ENCODE results near the gene APCDD1. TPM values are rescaled to one million over a fixed set of nuclear protein-coding genes. Genes with fewer than 3 reads are reported as not detected.

The APCDD1 gene
- total RNA-seq, result 31.2 TPM

- DNase-seq, result peak; percentile 89
Observed at GRCh38 chr18:10453806-10454680, at the start of gene APCDD1. TSS of gene APCDD1 (plus strand) at chr18:10454635. CDS start at chr18:10454982, 347 bp downstream.

DNA sequence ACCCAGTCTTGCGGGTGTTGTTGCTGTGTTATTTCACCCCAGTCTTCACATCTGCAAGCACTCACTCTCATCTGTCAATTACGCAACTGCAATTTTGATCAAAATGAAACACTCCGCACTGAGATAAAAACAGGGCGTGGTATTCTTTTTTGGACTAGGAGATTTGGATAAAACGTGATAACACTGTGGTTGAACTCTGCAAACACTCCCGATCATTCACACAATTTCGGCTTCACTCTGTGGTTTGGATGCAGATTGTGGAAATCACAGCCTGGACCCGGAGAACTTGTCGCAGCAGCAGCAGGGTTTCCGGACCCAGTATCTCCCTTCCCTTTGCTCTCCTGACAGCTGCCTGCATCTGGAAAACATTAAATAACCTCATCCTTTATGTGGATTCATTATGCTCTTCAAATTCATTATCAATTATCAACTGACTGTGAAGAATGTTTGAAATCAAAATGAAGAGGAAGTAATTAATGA lies 49.4 kb upstream of the APCDD1 start:
- DNase-seq, result no peak

- DNase-seq, result peak; percentile 54
Observed at GRCh38 chr18:10405816-10406663, 48.4 kb upstream of the APCDD1 start.

GRCh38 chr18:10408131-10408530 lies 46.3 kb upstream of the APCDD1 start:
- DNase-seq, result no peak

DNA sequence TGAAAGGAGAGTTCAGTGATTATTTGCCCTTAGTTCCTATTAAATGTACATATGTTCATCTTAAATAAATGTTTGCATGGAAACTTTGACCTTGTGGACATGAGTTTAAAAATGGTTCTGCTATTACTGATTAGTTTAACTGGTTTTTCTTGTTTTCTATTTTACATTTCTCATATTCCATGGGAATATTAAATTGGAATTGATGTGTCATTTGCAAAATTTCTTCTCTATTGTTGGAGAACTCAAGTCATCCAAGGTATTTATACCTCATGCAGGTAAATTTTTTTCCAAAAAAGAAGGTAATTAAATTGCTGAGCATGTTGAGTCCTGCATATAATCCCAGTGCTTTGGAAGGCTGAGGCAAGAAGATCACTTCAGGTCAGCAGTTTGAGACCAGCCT lies 45.4 kb upstream of the APCDD1 start:
- DNase-seq, result no peak

GRCh38 chr18:10410472-10411308 lies 43.7 kb upstream of the APCDD1 start:
- no peak for DNase-seq

GRCh38 chr18:10412933-10413332 lies 41.5 kb upstream of the APCDD1 start:
- DNase-seq, result no peak

DNA sequence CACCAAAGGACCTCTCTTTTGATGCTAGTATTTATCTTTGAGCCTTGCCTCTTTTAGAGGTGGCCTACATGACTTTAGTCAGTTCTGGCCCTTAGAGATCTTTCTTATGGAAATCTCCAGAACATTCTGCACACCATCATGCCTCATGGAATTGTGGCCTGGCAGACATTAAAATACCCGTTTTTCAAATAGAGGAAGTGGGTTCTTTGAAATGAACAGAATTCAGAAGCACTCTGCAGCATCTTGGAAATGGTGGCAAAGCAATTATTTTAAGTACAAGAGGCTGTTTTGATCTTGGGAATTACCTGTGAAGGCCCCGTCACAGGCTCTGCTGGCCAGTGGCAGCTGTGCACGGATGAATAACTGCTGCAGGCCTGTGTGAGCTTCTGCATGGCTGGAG lies 40.7 kb upstream of the APCDD1 start:
- DNase-seq, result no peak

DNA sequence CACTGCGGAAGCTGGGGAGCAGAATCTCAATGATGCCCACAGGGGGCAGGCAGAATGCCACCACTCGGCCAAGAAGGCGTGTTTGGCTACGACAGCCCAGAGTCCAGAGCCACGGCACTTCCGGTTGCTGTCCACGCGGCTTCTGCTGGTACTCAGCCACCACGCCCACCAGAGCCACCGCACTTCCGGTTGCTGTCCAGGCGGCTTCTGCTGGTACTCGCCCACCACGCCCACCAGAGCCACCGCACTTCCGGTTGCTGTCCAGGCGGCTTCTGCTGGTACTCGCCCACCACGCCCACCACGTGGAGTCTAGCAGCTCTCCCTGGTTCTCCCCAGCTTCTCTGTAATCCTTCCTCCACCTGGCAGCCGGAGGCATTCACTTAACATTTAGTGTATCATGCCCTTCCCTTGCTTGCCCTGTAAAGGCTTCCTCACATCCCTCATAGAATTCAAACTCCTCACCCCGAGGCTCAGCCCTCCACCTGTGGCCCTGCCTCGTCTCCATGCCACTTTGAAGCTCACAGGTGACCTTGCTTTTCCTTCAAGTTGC lies 40.1 kb upstream of the APCDD1 start:
- no peak for DNase-seq

- DNase-seq, result no peak
Observed at GRCh38 chr18:10416065-10416464, 38.4 kb upstream of the APCDD1 start.

GRCh38 chr18:10417191-10417590 lies 37.2 kb upstream of the APCDD1 start:
- peak; percentile 44 for DNase-seq

- no peak for DNase-seq
Observed at GRCh38 chr18:10417664-10418063, 36.8 kb upstream of the APCDD1 start.

- DNase-seq, result no peak
Observed at GRCh38 chr18:10418836-10419235, 35.6 kb upstream of the APCDD1 start.

DNA sequence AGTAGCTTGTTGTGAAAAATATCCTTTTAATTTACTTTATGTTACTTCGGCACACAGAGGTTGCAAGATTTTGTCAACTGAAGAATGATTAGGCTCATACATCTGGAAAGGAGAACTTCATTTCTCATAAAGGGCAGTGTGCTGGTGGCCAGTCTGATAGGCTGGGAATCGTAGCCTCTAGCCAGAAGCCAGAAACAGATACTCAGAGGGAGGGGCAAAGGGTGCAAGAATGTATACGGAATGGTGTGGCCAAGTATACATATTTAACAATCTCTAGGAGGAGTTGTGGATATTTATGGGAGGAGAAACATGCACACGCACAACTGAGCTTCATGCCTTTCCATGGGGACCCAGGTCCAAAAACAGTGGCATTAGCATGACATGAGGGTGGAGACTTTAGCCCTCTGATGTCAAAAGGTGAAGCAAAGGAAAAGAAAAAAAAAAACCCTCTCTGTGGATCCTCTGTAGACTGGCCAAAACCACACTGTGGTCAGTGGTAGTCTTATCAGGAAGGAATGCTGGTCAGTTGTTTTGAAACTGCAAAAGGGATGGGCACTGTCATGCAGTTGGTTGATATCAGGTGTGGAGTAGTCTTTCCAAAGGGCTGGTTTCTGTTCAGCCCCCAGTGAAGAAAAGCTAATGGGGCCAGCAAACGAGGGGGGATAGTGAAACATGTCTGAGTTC lies 34.9 kb upstream of the APCDD1 start:
- DNase-seq, result no peak

- no peak for DNase-seq
Observed at GRCh38 chr18:10420561-10421352, 33.7 kb upstream of the APCDD1 start.

GRCh38 chr18:10421859-10422258 lies 32.6 kb upstream of the APCDD1 start:
- peak; percentile 28 for DNase-seq

GRCh38 chr18:10422731-10423130 lies 31.7 kb upstream of the APCDD1 start:
- DNase-seq, result no peak

DNA sequence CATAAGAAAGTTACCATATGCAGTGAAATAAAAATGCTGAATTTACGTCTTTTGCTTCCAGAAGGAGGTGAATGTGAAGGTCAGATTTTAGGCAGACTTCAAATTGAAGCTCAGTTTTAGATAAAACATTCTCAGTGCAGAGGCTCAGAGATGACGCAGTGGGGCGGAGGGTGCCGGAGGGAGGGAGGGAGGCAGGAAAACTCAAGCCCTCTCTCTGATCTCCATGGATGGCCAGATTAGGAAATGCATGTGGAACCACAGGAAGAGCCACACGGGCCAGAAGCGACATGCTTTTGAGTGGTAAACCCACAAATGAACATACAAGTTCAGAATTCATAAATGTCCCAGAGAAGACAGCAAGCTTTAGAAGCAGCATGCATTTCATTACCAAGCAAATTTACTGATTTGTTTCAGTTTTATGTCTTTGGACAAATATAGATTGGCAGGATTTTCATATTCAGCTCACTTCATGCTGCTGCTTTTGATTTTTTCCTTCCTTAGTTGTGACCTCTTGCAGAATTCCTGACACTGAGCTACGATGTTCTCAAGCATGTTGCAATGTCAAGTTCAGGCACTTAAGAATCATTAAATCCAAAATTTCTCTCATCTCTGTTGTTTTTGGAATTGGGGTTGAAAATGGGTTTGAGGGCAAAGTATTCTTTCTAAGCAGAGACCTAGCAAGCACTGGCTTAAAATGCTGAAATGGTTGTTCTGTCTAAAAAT lies 29.7 kb upstream of the APCDD1 start:
- no peak for DNase-seq

- no peak for DNase-seq
Observed at GRCh38 chr18:10430677-10431076, 23.8 kb upstream of the APCDD1 start.

DNA sequence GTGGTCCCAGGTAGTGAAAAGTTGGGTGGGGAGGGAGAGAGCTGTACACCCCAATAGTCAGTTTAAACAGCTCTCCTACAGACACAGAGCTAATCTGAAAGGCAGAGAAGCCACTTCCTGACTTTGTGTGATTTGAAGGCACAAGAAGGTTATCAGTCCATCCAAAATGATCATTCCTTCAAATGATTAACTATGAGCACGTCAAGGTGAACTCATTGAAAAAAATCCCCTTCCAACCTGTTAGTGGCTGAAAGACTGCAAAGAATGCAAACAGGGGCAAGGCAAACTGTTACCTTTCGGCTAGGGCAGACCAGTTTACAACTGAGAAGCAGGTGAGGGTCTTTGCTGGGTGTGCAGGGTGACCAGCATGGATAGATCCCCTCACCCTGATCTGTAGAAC lies 22.8 kb upstream of the APCDD1 start:
- no peak for DNase-seq
